GM10847 (cell line): Measurements from ENCODE around the gene NDUFS6.
A peak's percentile ranks its signal among the peaks of the same experiment; 100 is the strongest.

Source experiments
- POLR2A ChIP-seq: IDR thresholded peaks from 2 replicates; pipeline ENCODE4 v1.6.1; 2011; ENCODE audit not compliant: insufficient read length; ENCODE audit errors: extremely low read depth

The NDUFS6 gene

DNA sequence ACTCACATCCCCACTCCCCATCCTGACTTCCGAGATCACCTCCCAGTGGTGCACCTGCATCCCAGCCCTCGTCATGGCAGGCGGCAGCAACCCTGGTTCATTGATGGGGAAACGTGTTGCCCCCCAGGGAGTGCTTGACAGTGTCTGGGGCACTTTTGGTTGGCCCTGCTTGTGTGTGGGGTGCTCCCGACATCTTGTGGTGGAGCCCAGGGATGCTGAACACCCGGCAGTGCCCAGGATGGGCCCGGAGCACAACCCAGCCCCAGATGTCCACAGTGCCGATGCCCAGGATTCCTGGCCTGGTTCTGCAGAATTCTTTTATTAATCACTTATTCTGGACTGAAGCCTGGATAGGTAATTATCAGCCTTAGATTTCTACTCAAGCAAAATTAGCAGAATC is 5.3 kb upstream of the NDUFS6 start:
- no peak for TF ChIP-seq POLR2A

DNA sequence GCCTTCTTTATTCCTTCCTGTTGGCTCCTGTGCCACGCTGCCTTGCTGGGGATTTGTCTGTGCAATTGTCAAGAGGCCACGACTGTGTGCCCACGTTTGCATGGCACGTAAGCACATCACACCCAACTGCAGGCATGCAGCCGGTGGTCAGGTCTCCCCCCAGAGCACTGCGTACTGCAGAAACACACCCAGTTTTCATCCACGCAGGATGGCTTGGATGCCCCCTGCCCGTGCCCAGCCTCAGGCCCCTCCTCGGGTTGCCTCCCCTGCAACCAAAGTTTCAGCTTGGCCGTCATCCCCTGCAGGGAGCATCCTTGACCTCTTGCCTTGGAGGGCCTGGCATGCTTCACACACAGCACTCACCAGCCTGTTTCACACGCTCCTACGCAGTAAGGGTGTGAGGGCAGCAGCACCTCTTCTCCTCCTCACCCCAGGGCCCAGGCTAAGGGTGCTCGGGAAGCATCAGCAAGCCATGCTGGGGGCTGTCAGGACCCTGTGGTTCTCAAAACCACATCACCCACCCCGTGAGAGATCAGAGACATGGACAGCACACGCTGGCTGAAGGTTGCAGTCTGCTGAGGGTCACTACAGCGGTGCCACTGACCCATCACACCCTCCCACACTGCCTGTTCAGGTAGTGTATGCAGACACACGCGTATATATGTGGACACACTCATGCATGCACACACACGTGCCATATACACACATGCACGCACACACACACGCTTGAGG is 4.7 kb upstream of the NDUFS6 start:
- no peak for TF ChIP-seq POLR2A

DNA sequence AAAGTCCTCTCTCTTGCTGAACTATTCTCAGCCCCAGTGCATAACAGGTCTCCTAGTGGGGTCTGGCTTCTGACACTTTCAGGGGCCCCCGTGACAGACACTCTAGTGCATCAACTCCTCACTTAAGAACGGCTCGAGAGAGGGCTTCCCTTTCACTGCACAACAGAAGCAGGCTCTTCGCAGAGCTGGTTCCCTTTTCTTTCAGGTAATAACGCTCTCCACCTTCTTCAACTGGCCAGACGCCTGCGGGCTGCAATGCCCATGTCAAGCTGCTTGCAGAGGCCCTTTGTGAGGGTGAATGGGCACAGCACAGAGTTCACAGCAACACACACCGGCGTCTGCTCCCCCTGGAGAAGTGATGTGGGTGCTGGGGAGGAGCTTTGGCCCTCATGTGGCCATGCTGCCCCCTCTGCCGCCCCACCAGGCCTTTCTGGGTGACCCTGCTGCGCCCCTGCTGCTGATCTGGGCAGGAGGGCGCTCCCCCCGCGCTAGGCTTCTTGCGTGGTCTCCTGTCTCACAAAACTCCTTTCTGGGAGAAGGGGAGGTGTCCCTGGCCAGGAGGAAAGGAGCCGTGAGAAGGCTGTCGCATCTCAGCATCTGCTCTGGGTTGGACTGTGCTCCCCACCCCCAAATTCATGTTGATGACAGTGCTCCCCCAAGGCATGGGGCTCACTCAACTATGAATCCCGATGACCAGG is 4.0 kb upstream of the NDUFS6 start:
- TF ChIP-seq POLR2A, result no peak

DNA sequence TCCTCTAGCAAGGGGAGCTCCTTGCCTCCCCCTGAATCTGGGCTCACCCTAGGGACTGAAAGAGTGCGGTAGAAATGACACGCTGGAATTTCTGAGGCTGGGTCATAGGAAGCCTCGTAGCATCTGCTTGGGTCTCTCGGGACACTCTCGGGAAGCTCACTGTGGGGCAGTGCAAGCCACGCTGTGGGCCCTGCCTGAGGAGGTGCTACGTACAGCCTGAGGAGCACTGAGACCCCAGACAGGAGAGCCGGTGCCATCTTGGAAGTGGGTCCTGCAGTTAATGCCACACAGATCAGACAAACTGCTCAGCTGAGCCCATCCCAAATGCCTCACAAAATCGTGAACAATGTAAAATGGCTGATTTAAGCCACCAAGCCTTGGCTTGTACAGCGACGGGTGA is 3.4 kb upstream of the NDUFS6 start:
- no peak for TF ChIP-seq POLR2A

DNA sequence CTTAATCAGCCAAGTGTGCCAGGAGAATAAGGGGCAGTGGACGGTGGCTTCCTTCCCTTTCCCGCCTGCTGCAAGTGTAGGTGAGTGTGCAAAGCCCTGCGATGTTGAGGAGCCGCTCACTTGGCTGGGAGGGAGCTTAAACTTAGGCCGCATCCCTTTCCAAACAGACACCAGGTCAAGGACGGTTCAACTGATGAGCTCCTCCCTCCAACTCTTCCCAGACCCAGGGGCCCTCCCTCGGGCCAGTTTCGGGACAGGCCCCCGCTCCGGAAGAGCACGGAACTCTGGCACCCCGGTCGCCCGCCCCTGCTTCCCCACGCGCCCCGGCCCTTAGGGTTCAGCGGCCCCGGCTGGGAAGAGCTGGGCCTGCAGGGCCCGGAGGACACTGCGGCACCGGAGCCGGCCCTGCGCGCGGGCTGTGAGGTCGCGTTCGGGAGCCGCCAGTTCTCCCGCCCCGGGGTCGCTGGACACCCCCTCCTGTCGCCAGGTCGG is 2.1 kb upstream of the NDUFS6 start:
- TF ChIP-seq POLR2A, result no peak

DNA sequence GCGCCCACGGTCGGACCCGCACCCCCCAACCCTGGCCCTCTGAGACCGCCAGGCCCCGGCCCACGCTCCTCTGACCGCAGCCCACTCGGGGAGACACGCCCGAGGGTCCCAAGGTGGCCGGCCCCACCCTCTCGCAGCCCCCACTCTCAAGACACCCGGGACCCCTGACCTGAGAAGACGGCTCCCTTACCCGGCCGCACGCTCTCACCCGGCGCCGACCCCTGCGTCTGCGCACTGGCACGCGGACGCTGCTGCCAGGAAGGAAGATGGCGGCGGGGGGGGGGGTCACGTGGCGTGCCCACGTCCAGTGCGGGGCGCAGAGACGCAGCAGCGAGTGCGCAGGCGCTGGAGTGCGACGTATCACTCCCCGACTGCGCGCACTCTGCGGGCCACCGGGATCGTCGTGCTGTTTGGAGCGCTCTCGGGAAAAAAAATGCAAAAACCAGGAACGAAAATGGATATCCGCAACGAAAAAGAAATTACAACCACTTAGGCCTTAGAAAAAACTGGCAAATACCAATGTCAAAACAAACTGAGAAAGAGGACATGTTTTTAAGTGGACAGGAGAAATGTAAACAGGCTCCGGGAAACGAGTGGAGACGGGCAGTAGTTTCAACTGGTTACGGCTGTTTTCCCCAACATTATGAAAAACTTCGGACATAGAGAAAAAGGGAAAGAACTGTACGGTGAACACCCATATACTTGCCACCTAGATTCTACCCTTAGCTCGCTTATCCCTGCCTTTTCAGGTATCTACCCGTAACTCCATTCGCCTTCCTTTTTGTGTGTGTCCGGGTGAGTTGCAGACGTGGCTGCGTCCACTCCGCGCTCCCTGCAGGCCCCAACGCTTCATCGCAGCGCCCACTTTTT is 1.4 kb upstream of the NDUFS6 start, which contains the start of gene MRPL36:
MRPL36 (minus strand) TSS at position 236 of the 870 bp plus-strand sequence. CDS start 902 bp downstream, outside the sequence.
- peak; percentile 53 for TF ChIP-seq POLR2A

DNA sequence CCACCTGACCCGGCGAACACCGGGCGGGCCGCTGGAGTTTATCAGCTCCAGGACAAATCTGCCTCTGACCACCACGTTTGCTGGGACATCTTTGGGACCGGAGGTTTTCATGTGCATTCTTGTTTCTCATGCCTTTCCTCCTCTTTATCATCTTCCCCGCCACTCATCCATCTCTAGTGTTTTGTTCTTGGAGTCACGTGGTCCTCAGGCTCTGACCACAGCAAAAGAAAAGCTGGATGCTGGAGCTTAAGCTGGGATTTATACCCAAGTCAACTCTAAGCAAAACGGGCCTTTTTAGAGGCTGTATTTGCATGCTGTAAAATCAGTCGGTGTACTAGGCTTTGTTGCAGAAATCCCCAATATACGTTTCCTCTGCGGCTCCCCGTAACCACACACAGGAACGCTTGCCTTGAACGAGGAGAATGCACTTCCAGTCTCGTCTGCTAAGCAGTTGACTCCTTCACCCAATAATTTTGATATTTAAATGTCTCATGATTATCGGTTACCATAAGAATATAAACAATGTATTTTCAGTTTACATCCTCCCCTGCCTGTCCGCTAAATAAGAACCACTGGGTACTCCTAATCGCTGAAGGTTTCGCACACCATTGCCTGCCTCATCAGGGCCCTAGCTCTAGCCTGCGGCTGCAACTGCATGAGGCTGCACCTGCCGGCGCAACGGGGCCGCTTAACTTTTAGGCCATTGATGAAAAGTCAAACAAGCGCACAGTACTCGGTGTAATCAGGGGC is 560 bp upstream of the NDUFS6 start:
- TF ChIP-seq POLR2A, result no peak

DNA sequence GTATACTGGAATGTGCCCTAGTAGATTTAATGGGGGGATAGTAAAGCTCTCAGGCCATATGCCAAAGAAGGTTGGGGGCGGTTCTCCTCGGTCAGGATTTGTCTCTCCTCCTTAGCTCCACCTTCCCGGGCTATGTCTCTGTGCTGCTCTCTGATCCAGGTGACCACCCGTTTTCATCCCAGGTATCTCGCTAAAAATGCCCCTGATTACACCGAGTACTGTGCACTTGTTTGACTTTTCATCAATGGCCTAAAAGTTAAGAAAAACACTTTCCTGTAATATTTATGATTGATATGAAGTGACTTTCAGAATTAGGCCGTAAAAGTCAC is 724 bp downstream of the NDUFS6 start:
- no peak for TF ChIP-seq POLR2A

DNA sequence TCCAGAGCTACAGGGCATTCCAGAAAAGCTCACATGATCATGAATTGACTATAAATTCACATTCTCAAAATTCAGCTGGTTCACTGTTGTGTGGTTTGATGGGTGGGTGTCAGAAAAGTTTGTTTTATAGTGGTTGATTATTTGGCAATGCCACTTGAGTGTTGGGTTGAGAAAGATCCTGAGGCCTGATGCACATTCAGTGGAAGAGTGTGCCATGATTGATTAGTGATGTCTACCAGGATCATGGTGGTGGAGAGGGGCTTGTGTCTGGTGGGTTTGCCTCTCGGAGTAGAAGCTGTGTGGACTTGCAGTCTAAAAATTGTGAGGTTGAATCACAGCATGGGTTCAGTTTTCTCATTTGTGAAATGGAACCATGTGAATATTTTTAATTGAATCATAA is 2.0 kb downstream of the NDUFS6 start:
- no peak for TF ChIP-seq POLR2A

DNA sequence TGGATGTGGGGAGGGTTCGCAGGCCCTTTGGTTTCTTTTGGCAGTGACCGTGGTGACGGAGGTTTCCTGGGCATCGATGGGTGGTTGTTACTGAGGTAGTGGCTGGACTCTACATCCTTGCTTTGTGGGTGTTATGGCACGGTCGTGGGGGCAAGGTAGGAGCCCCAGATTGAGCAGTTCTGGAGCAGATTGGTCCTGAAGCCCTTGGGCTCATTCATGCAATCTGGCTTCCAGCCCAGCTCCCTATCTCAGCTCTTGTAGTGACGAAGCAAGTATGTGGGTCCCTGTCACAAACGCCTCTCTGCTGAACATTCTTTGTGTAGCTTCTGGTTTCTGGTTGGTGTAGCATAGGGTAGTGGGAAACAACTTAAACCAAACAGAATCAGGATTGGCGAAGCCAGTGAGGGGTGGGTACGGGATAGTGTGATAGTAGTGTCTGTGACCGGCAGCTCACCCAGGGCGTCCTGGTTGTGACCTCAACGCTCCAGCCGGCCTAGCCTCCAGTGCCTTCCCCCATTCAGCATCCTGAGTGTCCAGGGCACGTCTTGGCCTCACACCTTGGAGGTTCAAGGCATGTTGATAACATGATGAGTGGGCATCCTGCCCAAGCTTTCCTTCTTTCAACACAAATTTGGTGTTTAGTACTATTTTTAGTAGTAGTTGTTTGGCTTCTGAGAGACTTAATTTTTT is 2.9 kb downstream of the NDUFS6 start:
- TF ChIP-seq POLR2A, result no peak

DNA sequence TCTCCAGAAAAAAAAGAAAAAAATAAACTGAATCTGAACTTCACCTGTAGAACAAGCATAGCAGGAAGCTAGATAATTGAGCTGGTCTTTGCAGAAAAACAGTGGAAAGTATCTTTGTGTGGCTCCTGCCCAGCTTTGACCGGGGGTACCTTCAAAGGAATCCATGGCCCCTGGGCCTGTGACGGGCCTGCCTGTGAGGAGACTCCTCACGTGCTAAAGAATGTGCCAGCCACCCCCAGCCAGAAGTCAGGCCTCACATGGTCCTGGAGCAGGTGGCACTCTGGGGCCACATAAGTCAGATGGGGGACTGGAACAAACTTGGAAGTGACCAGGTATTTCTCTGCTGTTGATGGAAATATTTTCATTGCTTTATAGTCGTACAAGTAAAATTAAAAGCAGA is 4.1 kb downstream of the NDUFS6 start:
- no peak for TF ChIP-seq POLR2A

DNA sequence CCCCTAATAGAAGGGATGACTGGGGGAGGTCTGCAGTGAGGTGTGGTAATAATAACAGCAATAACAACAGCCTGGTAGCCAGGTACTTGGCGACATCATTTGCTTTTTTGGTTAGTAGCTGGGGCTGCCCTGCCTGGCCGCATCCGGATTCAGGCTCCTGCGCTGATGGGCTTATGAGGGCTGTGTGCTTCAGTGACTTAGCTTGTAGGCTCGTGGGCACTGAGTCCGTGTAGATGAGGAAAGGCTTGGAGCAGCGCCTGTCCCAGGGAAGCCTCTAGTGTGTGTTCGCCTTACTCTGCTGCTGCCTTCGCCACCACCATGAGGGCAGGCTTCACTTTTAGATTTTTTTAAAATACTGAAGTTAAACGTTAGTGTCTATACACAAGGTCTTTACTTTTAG is 4.5 kb downstream of the NDUFS6 start:
- no peak for TF ChIP-seq POLR2A

DNA sequence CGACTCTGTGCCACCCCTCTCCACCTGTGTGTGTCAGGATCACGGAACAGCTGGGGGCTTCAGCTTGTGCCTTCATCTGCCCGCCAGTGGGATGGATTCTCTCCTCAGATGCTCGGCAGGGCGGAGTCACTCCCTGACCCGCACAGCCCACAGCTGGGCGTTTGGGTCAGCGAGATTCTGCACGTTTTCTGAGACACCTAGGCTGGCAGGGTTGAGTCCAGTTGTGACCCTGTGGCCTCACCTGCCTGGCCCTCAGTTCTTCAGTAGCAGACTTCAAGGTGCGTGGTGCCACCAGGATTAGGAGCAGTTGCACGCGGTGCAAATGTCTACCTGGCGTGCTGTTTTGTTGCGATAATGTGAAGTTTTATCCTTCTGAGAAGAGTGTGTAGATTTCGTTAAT is 5.0 kb downstream of the NDUFS6 start:
- TF ChIP-seq POLR2A, result no peak

DNA sequence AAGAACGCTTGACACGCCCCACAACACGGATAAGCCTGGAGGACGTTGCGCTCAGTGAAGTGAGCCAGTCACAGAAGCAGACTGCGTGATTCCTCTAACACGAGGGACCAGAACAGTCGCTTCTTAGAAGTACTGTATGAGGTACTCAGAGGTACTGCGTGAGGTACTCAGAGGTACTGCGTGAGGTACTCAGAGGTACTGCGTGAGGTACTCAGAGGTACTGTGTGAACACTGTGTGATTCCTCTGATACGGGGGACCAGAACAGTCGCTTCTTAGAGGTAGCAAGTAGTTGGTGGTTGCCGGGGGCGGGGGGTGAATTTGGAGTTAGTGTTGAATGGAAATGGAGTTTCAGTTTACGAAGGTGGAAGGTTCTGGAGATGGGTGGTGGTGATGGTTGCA is 5.8 kb downstream of the NDUFS6 start:
- no peak for TF ChIP-seq POLR2A
